IMR-90 (cell line): ENCODE data around the gene POGK. TPM values are rescaled to one million over a fixed set of nuclear protein-coding genes. Genes with fewer than 3 reads are reported as not detected.

Source experiments
- ATAC-seq: fragments of 200-7000 bp; cut with Tn5 transposase; 2 replicates; pipeline ENCODE4 v1.9.1; 2020; ENCODE audit warnings: low read depth, mild to moderate bottlenecking, moderate library complexity
- BruUV-seq: library from RNA; stranded (reverse); fragments of 400-500 nt; replicated peaks from 2 replicates; lab custom pipeline; 2021; lab: Mats Ljungman, UMichigan
- CTCF ChIA-PET: fragments of 300-600 bp; formaldehyde crosslinking; extraction: SDS; loops from one replicate; lab custom pipeline; 2021; ENCODE audit warnings: antibody characterized with exemption; lab: Yijun Ruan, JAX
- POLR2A ChIA-PET: fragments of 300-600 bp; sonication (Branson Sonifier 250); formaldehyde crosslinking; loops from one replicate; lab custom pipeline; 2022; ENCODE audit warnings: antibody characterized with exemption; ENCODE audit not compliant: unreplicated experiment; lab: Charles Lee
- DNase-seq: peaks from one replicate; pipeline ENCODE4 v3.0.0; 2013
- H2AFZ ChIP-seq: replicated peaks from 2 replicates; pipeline ENCODE3; 2013; ENCODE audit warnings: low read length, mild to moderate bottlenecking; ENCODE audit not compliant: poor library complexity
- H2AK5ac ChIP-seq: 2 replicates; pipeline ENCODE4 v1.6.1; 2013; ENCODE audit warnings: low read depth, low read length, inconsistent platforms
- H2AK9ac ChIP-seq: replicated peaks from 2 replicates; pipeline ENCODE3; 2013; ENCODE audit warnings: mild to moderate bottlenecking, low read depth, low read length, moderate library complexity; ENCODE audit not compliant: poor library complexity
- H2BK120ac ChIP-seq: 2 replicates; pipeline ENCODE4 v1.6.1; 2013; ENCODE audit warnings: low read depth, low read length, inconsistent platforms
- H2BK15ac ChIP-seq: 3 replicates; pipeline ENCODE4 v1.6.1; 2013; ENCODE audit warnings: low read depth, low read length, inconsistent platforms
- H2BK20ac ChIP-seq: 2 replicates; pipeline ENCODE4 v1.6.1; 2013; ENCODE audit warnings: low read depth, mild to moderate bottlenecking, inconsistent platforms, low read length, moderate library complexity
- H2BK5ac ChIP-seq: 2 replicates; pipeline ENCODE4 v1.6.1; 2013; ENCODE audit warnings: mild to moderate bottlenecking, low read depth, low read length, inconsistent platforms; ENCODE audit not compliant: poor library complexity, severe bottlenecking
- H3K14ac ChIP-seq: replicated peaks from 2 replicates; pipeline ENCODE4 v1.6.1; 2013; ENCODE audit warnings: low read depth, low read length, inconsistent platforms
- H3K18ac ChIP-seq: 2 replicates; pipeline ENCODE4 v1.6.1; 2013; ENCODE audit warnings: low read depth, low read length, control low read depth
- H3K23ac ChIP-seq: 2 replicates; pipeline ENCODE4 v1.6.1; 2013; ENCODE audit warnings: low read depth, low read length, inconsistent platforms
- H3K27ac ChIP-seq: 2 replicates; pipeline ENCODE4 v1.5.1; 2013; ENCODE audit warnings: mild to moderate bottlenecking, control low read depth, low read length; ENCODE audit not compliant: insufficient read depth
- H3K27me3 ChIP-seq: 2 replicates; pipeline ENCODE4 v1.6.1; 2013; ENCODE audit warnings: low read length; ENCODE audit not compliant: control insufficient read depth, insufficient read depth
- H3K36me3 ChIP-seq: 2 replicates; pipeline ENCODE4 v1.6.1; 2013; ENCODE audit warnings: low read length, mixed read lengths; ENCODE audit not compliant: control insufficient read depth, insufficient read depth
- H3K4ac ChIP-seq: 2 replicates; pipeline ENCODE4 v1.6.1; 2013; ENCODE audit warnings: low read depth, low read length, inconsistent platforms
- H3K4me1 ChIP-seq: 2 replicates; pipeline ENCODE4 v1.6.1; 2013; ENCODE audit warnings: low read length, mixed read lengths; ENCODE audit not compliant: control insufficient read depth, insufficient read depth
- H3K4me2 ChIP-seq: 2 replicates; pipeline ENCODE4 v1.6.1; 2013; ENCODE audit warnings: low read depth, mild to moderate bottlenecking, control low read depth, low read length, moderate library complexity
- H3K4me3 ChIP-seq: 2 replicates; pipeline ENCODE4 v1.5.1; 2013; ENCODE audit warnings: low read depth, mild to moderate bottlenecking, control low read depth, low read length, moderate library complexity; ENCODE audit not compliant: insufficient read depth
- H3K56ac ChIP-seq: 2 replicates; pipeline ENCODE4 v1.6.1; 2013; ENCODE audit warnings: low read length, inconsistent platforms; ENCODE audit not compliant: insufficient read depth; ENCODE audit errors: extremely low read depth
- H3K79me1 ChIP-seq, 2 experiments: 2 replicates each; pipeline ENCODE4 v1.6.1; 2013; ENCODE audit warnings: low read length in 2 of 2, inconsistent platforms in 1 of 2, low read depth in 1 of 2
- H3K9ac ChIP-seq: 2 replicates; pipeline ENCODE4 v1.6.1; 2013; ENCODE audit warnings: low read depth, low read length, control low read depth
- H3K9me1 ChIP-seq: 2 replicates; pipeline ENCODE4 v1.6.1; 2013; ENCODE audit warnings: low read length, inconsistent platforms; ENCODE audit not compliant: insufficient read depth
- H3K9me3 ChIP-seq: 2 replicates; pipeline ENCODE4 v1.6.1; 2013; ENCODE audit warnings: low read length; ENCODE audit not compliant: control insufficient read depth, insufficient read depth
- H4K20me1 ChIP-seq: 2 replicates; pipeline ENCODE4 v1.6.1; 2013; ENCODE audit warnings: low read length, inconsistent platforms; ENCODE audit not compliant: insufficient read depth
- H4K5ac ChIP-seq: 2 replicates; pipeline ENCODE4 v1.6.1; 2013; ENCODE audit warnings: mild to moderate bottlenecking, low read depth, low read length, control low read depth
- H4K8ac ChIP-seq, 2 experiments: 2 replicates each; pipeline ENCODE4 v1.6.1; 2013; ENCODE audit warnings: low read depth in 2 of 2, low read length in 2 of 2, control low read depth in 1 of 2, inconsistent platforms in 1 of 2
- H4K91ac ChIP-seq: 2 replicates; pipeline ENCODE4 v1.6.1; 2013; ENCODE audit warnings: low read depth, low read length, inconsistent platforms; ENCODE audit not compliant: insufficient read depth
- BHLHE40 ChIP-seq: fragments of 150-350 bp; IDR thresholded peaks from 2 replicates; pipeline ENCODE4 v1.6.1; 2016; ENCODE audit warnings: mild to moderate bottlenecking, low read depth, low read length
- CHD1 ChIP-seq: IDR thresholded peaks from 2 replicates; pipeline ENCODE4 v1.6.1; 2012; ENCODE audit warnings: low read depth, low read length, improper control_type of control experiment
- FOS ChIP-seq: fragments of 150-350 bp; IDR thresholded peaks from 2 replicates; pipeline ENCODE4 v1.6.1; 2016; ENCODE audit warnings: low read depth, low read length
- MXI1 ChIP-seq: IDR thresholded peaks from 2 replicates; pipeline ENCODE4 v1.6.1; 2012; ENCODE audit warnings: low read depth, mild to moderate bottlenecking, low read length, moderate library complexity, borderline replicate concordance
- NFE2L2 ChIP-seq: fragments of 150-350 bp; IDR thresholded peaks from 2 replicates; pipeline ENCODE4 v1.6.1; 2016; ENCODE audit warnings: low read depth, mild to moderate bottlenecking, low read length
- RFX5 ChIP-seq: IDR thresholded peaks from 2 replicates; pipeline ENCODE4 v1.8.0; 2012; ENCODE audit warnings: low read depth, mild to moderate bottlenecking, low read length, moderate library complexity
- WGBS, 2 experiments: methylation state at CpG; one replicate each; pipeline versions ENCODE4 v1.1.5 to v1.1.7; 2013; ENCODE audit warnings: missing lambda C conversion rate in 2 of 2; ENCODE audit not compliant: insufficient read length in 1 of 2; ENCODE audit errors: extremely low coverage in 2 of 2; 5-methylcytosine and 5-hydroxymethylcytosine counted together
- dilution Hi-C: fragments of 300-500 bp; cut with HindIII; formaldehyde crosslinking; loops from one replicate; pipeline ENCODE4 v1.14.3; 2018; ENCODE audit warnings: low sequenced_read_pairs; ENCODE audit not compliant: unreplicated experiment
- in situ Hi-C: fragments of 300-500 bp; cut with MboI; formaldehyde crosslinking; loops from 3 replicates; pipeline ENCODE4 v1.14.3; 2019; ENCODE audit warnings: low sequenced_read_pairs, inconsistent platforms, mixed read lengths
- intact Hi-C: fragments of 100-400 bp; cut with micrococcal nuclease; formaldehyde crosslinking; loops from 2 replicates; pipeline ENCODE4 v1.10.0; 2022
- polyA plus RNA-seq, 3 experiments: library from polyadenylated mRNA; depleted of rRNA; stranded (reverse); fragments of >200 nt; gene quantifications; 2 replicates each; pipeline ENCODE4 v1.2.3, GENCODE V29; 2012; ENCODE audit warnings: low replicate concordance in 1 of 3
- total RNA-seq: library from RNA; depleted of rRNA; stranded (reverse); fragments of >200 nt; gene quantifications from 2 replicates; pipeline ENCODE4 v1.2.3, GENCODE V29; 2012
- TF ChIP-seq, protein P1 (sequence below): conservative IDR thresholded peaks from 2 replicates; pipeline ENCODE4 v1.5.1; 2012; ENCODE audit warnings: mild to moderate bottlenecking, low read depth, low read length, improper control_type of control experiment
- TF ChIP-seq, protein P2 (sequence below): fragments of 150-350 bp; IDR thresholded peaks from 2 replicates; pipeline ENCODE4 v1.6.1; 2017; ENCODE audit warnings: mild to moderate bottlenecking, antibody characterized with exemption, low read length, low read depth

POGK gene
- total and polyA plus RNA-seq, 2 of the 4 experiments (the other 2 are of a cell fraction), result 11.3 to 25.6 TPM

DNA sequence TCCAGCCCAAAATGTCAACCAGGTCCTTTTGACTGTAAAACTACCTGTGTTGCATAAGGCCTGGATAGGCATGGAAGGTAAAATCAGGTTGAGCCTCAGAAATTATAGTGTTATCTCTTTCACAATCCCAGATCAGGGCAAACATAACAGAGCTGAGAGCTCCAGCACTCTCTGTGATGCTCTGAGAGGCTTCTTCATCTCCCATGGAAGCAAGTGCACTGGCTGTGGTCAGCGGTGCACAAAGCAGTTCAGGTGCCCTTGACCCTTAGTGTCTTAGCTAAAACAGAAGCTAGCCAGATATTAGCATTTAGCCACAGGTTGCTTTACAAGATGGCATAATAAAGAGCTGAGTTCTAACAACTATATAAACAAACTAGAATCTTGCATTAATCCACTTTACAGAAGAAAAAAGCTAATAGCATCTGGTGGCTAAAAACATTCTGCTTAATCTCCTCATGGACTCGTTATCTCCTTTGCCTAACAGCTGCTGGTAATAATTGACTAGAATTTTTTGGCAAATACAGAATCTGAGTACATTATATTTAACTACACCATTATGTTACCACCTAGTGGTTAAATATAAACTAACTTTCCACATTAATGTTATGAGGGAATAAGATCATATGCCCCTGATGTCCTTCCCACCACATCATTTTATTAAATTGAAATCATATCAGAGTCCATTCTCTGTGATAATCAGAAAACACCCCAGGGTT is 25.6 kb upstream of the POGK start:
- H2BK5ac ChIP-seq, result no peak overlapping the region
- intact Hi-C loops (no loop called here), dilution Hi-C loops (no loop called here), in situ Hi-C loops (no loop called here)
- WGBS, 2 experiments, result 25% methylated on average over 1 of the region's 2 CpGs; no CpG with 5 or more reads in 1 of the 2 experiments
- H3K9ac ChIP-seq, result no peak overlapping the region
- no peak overlapping the region for H2AFZ ChIP-seq
- ChIA-PET POLR2A (no interaction called here), CTCF (interaction anchor here (0.7 to 1.0 kb wide), 3 partner anchors 11 to 38 kb away, joined by 3 read pairs; no protein-coding TSS in a partner anchor)
- BruUV-seq, result no TSS peak
- H2AK5ac ChIP-seq, result no peak overlapping the region
- H4K8ac ChIP-seq, result no peak overlapping the region
- no peak for ATAC-seq
- H2AK9ac ChIP-seq, result no peak overlapping the region
- TF ChIP-seq, protein P1, sequence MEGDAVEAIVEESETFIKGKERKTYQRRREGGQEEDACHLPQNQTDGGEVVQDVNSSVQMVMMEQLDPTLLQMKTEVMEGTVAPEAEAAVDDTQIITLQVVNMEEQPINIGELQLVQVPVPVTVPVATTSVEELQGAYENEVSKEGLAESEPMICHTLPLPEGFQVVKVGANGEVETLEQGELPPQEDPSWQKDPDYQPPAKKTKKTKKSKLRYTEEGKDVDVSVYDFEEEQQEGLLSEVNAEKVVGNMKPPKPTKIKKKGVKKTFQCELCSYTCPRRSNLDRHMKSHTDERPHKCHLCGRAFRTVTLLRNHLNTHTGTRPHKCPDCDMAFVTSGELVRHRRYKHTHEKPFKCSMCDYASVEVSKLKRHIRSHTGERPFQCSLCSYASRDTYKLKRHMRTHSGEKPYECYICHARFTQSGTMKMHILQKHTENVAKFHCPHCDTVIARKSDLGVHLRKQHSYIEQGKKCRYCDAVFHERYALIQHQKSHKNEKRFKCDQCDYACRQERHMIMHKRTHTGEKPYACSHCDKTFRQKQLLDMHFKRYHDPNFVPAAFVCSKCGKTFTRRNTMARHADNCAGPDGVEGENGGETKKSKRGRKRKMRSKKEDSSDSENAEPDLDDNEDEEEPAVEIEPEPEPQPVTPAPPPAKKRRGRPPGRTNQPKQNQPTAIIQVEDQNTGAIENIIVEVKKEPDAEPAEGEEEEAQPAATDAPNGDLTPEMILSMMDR, result no peak
- TF ChIP-seq NFE2L2 (no peak), BHLHE40 (no peak), CHD1 (no peak), MXI1 (no peak), FOS (no peak), RFX5 (no peak)
- TF ChIP-seq, protein P2, sequence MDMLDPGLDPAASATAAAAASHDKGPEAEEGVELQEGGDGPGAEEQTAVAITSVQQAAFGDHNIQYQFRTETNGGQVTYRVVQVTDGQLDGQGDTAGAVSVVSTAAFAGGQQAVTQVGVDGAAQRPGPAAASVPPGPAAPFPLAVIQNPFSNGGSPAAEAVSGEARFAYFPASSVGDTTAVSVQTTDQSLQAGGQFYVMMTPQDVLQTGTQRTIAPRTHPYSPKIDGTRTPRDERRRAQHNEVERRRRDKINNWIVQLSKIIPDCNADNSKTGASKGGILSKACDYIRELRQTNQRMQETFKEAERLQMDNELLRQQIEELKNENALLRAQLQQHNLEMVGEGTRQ, result no peak
- H3K27me3 ChIP-seq, result no peaks in the 10 kb centered on the region
- no peak overlapping the region for H2BK15ac ChIP-seq
- H3K79me1 ChIP-seq, result no peaks in the 10 kb centered on the region
- no peaks in the 10 kb centered on the region for H3K9me1 ChIP-seq
- no peaks in the 10 kb centered on the region for H3K36me3 ChIP-seq
- H3K4me3 ChIP-seq, result no peak overlapping the region
- no peaks in the 10 kb centered on the region for H3K4me1 ChIP-seq
- no peak overlapping the region for H3K56ac ChIP-seq
- H4K91ac ChIP-seq, result no peak overlapping the region
- H3K9me3 ChIP-seq, result no peaks in the 10 kb centered on the region
- no peaks in the 10 kb centered on the region for H4K20me1 ChIP-seq
- no peak overlapping the region for H3K14ac ChIP-seq
- no peak overlapping the region for H2BK20ac ChIP-seq
- H3K4ac ChIP-seq, result no peak overlapping the region
- no peak for DNase-seq
- H3K4me2 ChIP-seq, result no peak overlapping the region
- no peak overlapping the region for H3K18ac ChIP-seq
- H4K5ac ChIP-seq, result no peak overlapping the region
- no peak overlapping the region for H3K27ac ChIP-seq
- no peak overlapping the region for H2BK120ac ChIP-seq
- no peak overlapping the region for H3K23ac ChIP-seq
